HCT116 (cell line): Measurements from ENCODE around the gene PTCD3.

Experiments
- EZH2 ChIP-seq: fragments of 200-600 bp; sonication (generic); IDR thresholded peaks from 2 replicates; pipeline ENCODE4 v1.6.1; 2017; ENCODE audit warnings: antibody characterized with exemption, mixed run types
- POLR2AphosphoS5 ChIP-seq: IDR thresholded peaks from 2 replicates; pipeline ENCODE4 v1.6.1; 2011; ENCODE audit warnings: mild to moderate bottlenecking, low read depth, low read length, moderate library complexity
- RAD21 ChIP-seq: IDR thresholded peaks from 2 replicates; pipeline ENCODE4 v1.6.1; 2012; ENCODE audit warnings: low read depth, mild to moderate bottlenecking
- SIN3A ChIP-seq: IDR thresholded peaks from 2 replicates; pipeline ENCODE4 v1.6.1; 2012; ENCODE audit warnings: low read depth
- ZNF274 ChIP-seq: fragments of 200-500 bp; sonication (Bioruptor generic); IDR thresholded peaks from 2 replicates; pipeline ENCODE4 v1.6.1; 2014; ENCODE audit warnings: mild to moderate bottlenecking, low read depth, low read length, inconsistent platforms
- TF ChIP-seq, protein P1 (sequence below), 3 experiments: fragments of 200-600 bp in 1 of 3; sonication (generic) in 1 of 3; IDR thresholded peaks in 2 of 3; conservative IDR thresholded peaks in 1 of 3; 2 replicates each; pipeline ENCODE4 v1.5.1; 2012 to 2017; ENCODE audit warnings: low read depth in 2 of 3, low read length in 2 of 3, antibody characterized with exemption in 1 of 3, borderline replicate concordance in 1 of 3, control low read depth in 1 of 3, mild to moderate bottlenecking in 1 of 3, mixed read lengths in 1 of 3, mixed run types in 1 of 3, moderate library complexity in 1 of 3; ENCODE audit not compliant: insufficient read depth in 1 of 3

DNA sequence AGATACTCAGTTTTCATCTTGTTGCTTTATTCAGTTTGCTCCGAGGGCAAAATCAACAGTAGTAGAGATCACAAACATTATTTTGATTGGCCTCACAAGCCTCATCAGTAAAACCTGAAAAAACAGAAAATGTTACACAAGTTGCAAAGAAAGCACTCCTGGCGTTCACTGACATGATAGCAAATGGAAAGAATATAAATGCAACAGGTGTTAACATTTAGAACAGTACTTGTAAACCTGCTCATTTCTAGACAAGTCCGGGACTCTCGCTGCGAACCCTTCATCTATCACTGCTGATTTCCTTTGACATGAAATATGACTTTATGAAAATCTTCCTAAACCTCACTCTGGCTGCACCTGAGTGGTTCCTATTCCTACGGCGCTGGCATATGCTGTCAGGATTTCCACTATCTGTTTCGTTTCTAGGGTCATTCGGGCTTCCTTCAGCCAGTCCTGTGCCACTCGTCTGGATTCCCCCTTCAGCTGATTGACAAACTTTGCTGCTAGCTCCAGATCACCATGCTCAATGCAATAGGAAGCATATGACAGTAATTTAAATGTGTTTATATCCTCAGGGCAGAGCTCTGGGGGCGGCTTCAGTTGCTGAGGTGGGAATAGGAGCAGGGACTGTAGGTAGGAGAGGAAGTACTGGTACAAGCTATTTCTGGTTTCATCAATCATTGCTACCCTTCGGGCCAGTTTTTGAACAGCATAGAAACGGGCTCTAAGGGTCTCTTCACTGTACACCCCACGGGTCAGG lies 38.1 kb downstream of the PTCD3 start:
- TF ChIP-seq POLR2AphosphoS5 = peak; percentile 21; the same call in 1 of the 2 replicates
- TF ChIP-seq, protein P1, sequence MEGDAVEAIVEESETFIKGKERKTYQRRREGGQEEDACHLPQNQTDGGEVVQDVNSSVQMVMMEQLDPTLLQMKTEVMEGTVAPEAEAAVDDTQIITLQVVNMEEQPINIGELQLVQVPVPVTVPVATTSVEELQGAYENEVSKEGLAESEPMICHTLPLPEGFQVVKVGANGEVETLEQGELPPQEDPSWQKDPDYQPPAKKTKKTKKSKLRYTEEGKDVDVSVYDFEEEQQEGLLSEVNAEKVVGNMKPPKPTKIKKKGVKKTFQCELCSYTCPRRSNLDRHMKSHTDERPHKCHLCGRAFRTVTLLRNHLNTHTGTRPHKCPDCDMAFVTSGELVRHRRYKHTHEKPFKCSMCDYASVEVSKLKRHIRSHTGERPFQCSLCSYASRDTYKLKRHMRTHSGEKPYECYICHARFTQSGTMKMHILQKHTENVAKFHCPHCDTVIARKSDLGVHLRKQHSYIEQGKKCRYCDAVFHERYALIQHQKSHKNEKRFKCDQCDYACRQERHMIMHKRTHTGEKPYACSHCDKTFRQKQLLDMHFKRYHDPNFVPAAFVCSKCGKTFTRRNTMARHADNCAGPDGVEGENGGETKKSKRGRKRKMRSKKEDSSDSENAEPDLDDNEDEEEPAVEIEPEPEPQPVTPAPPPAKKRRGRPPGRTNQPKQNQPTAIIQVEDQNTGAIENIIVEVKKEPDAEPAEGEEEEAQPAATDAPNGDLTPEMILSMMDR (IDR thresholded peaks at IDR 0.05 in 2 of 3, conservative IDR thresholded peaks at IDR 0.05 in 1 of 3; ENCODE audit: borderline replicate concordance in 1 of 3, insufficient read depth in 1 of 3, low read depth in 2 of 3, low read length in 2 of 3) = no peak
- TF ChIP-seq EZH2 = no peak
- TF ChIP-seq RAD21 = no peak
- no peak for TF ChIP-seq ZNF274
- no peak for TF ChIP-seq SIN3A
